Measurements from ENCODE around the gene CSF1R.
A peak's percentile ranks its signal among the peaks of the same experiment; 100 is the strongest.

CSF1R gene

DNA sequence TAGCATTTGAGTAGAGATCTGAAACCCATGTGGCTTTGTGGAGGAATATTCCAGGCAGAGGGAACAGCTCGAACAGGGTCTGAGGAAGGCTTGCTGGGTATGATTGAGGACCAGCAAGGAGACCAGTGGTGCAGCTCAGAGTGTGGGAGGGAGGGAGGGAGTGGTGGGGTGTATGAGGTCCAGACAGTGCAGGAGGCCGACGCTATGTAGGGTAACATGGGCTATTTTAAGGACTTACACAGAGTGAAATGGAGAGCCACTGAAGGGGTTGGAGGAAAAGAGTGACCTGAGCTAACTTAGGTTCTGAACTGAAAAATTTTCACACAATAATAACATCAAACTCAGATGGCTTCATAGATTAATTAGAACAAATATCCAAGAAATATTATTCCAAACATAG lies 43.9 kb downstream of the CSF1R start (continued):
- TF ChIP-seq ZNF335 (tag by site-specific recombination; conservative IDR thresholded peaks at IDR 0.05) (no peak), ZBTB1 (tag by site-specific recombination; IDR thresholded peaks at IDR 0.05) (no peak)

DNA sequence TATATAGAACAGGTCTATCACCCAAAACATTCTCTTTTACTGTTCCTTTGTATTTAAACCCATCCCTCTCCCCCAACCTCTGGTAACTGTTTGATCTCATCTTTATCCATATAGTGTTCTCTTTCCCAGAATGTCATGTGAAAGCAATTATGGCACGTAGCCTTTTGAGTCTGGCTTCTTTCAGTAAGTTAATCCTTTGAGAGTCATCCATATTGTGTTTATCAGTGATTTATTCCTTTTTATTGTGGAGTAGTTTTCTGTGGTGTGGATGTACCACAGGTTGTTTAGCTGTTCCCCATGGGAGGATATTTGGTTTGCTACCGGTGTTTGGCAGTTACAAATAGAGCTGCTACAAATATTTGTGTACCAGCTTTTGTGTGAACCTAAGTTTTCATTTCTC lies 47.8 kb downstream of the CSF1R start:
- H3K27ac ChIP-seq (ENCODE audit: extremely low read depth, low read depth, low read length), result no peak overlapping the region
- no peaks in the 10 kb centered on the region for H3K4me1 ChIP-seq (ENCODE audit: control insufficient read depth, insufficient read depth, low read length)
- peaks cover 76 to 97% of the 10 kb centered on the region in 2 experiments for H3K36me3 ChIP-seq (ENCODE audit: control insufficient read depth in 2 of 2, insufficient read depth in 1 of 2, low read length in 2 of 2)
- TF ChIP-seq ZNF19 (tag by site-specific recombination; IDR thresholded peaks at IDR 0.05; ENCODE audit: low read depth) (no peak), ZSCAN16 (tag by site-specific recombination; IDR thresholded peaks at IDR 0.05) (no peak), ZBTB17 (tag by site-specific recombination; IDR thresholded peaks at IDR 0.05) (0 out of 2 replicates have a peak, but pooled peaks have one; percentile 11), ZNF48 (tag by site-specific recombination; IDR thresholded peaks at IDR 0.05) (no peak), SCRT2 (tag by site-specific recombination; IDR thresholded peaks at IDR 0.05) (0 out of 2 replicates have a peak, but pooled peaks have one; percentile 16), REPIN1 (tag by site-specific recombination; IDR thresholded peaks at IDR 0.05; ENCODE audit: low read depth) (no peak), ZNF768 (tag by site-specific recombination; IDR thresholded peaks at IDR 0.05) (no peak)
- H3K9me3 ChIP-seq (ENCODE audit: control insufficient read depth, insufficient read depth, low read depth, low read length), result no peaks in the 10 kb centered on the region
- CTCF ChIA-PET, result interaction anchor here (0.6 kb wide), 1 partner anchor 76 kb away, joined by 3 read pairs; no protein-coding TSS in a partner anchor
- no peak overlapping the region for H3K4me3 ChIP-seq (ENCODE audit: low read depth, low read length)
- POLR2A ChIA-PET, result no interaction called here

DNA sequence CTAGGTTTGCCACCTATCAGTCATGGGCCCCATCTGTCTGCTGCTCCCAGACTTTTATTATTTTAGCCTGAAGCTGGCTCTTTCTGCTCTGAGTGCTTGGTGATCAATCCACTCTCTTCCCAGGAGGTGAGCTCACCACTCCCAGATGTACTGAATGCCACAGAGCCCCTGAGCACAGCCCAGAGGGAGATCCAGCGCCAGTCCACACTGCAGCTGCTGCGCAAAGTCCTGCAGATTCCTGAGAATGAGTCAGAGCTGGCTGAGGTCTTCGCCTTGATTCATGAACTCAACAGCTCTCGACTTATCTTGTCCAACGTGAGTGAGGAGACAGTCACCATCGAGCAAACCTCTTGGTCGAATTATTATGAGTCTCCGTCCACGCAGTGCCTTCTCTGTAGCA lies 49.8 kb downstream of the CSF1R start:
- H3K36me3 ChIP-seq (ENCODE audit: control insufficient read depth in 2 of 2, insufficient read depth in 1 of 2, low read length in 2 of 2), result peaks cover 73 to 97% of the 10 kb centered on the region in 2 experiments
- CTCF ChIA-PET, result interaction anchor here (0.7 to 1.0 kb wide), 2 partner anchors 32 to 1013 kb away, joined by 3 to 4 read pairs; no protein-coding TSS in a partner anchor
- TF ChIP-seq REST (tag by site-specific recombination; IDR thresholded peaks at IDR 0.05) (no peak), ZBTB49 (tag by site-specific recombination; IDR thresholded peaks at IDR 0.05; ENCODE audit: low read depth) (no peak), ZNF24 (tag by site-specific recombination; IDR thresholded peaks at IDR 0.05) (no peak), ZNF768 (tag by site-specific recombination; IDR thresholded peaks at IDR 0.05) (no peak), ZNF266 (tag by site-specific recombination; IDR thresholded peaks at IDR 0.05; ENCODE audit: low read depth) (no peak), ZNF621 (tag by site-specific recombination; IDR thresholded peaks at IDR 0.05) (no peak), ZNF747 (tag by site-specific recombination; IDR thresholded peaks at IDR 0.05) (no peak), ZNF433 (tag by site-specific recombination; IDR thresholded peaks at IDR 0.05; ENCODE audit: low read depth) (no peak), ZNF791 (tag by site-specific recombination; IDR thresholded peaks at IDR 0.05) (no peak), ZNF114 (tag by site-specific recombination; IDR thresholded peaks at IDR 0.05) (no peak), KLF9 (tag by site-specific recombination; IDR thresholded peaks at IDR 0.05; ENCODE audit: low read depth) (no peak), ZNF626 (tag by site-specific recombination; IDR thresholded peaks at IDR 0.05) (no peak), PRDM6 (tag by site-specific recombination; IDR thresholded peaks at IDR 0.05) (no peak), HOXC10 (CRISPR knock-in tag; IDR thresholded peaks at IDR 0.05) (no peak), SCRT1 (tag by site-specific recombination; IDR thresholded peaks at IDR 0.05; ENCODE audit: borderline replicate concordance) (no peak)
- TF ChIP-seq, protein P1, sequence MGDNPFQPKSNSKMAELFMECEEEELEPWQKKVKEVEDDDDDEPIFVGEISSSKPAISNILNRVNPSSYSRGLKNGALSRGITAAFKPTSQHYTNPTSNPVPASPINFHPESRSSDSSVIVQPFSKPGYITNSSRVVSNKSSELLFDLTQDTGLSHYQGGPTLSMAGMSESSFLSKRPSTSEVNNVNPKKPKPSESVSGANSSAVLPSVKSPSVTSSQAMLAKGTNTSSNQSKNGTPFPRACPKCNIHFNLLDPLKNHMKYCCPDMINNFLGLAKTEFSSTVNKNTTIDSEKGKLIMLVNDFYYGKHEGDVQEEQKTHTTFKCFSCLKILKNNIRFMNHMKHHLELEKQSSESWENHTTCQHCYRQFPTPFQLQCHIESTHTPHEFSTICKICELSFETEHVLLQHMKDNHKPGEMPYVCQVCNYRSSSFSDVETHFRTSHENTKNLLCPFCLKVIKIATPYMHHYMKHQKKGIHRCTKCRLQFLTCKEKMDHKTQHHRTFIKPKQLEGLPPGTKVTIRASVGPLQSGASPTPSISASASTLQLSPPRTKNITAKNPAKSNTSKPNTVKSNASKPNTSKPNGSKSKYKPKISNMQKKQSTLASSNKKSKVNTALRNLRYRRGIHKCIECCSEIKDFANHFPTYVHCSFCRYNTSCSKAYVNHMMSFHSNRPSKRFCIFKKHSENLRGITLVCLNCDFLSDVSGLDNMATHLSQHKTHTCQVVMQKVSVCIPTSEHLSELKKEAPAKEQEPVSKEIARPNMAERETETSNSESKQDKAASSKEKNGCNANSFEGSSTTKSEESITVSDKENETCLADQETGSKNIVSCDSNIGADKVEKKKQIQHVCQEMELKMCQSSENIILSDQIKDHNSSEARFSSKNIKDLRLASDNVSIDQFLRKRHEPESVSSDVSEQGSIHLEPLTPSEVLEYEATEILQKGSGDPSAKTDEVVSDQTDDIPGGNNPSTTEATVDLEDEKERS (tag by site-specific recombination; IDR thresholded peaks at IDR 0.05), result no peak

More for the DNA sequence above, 49.8 kb downstream of the CSF1R start:
- Histone ChIP-seq H3K4me3 (ENCODE audit: low read depth, low read length) (no peak overlapping the region), H3K9me3 (ENCODE audit: control insufficient read depth, insufficient read depth, low read depth, low read length) (no peaks in the 10 kb centered on the region), H3K27ac (ENCODE audit: extremely low read depth, low read depth, low read length) (no peak overlapping the region), H3K4me1 (ENCODE audit: control insufficient read depth, insufficient read depth, low read length) (no peaks in the 10 kb centered on the region)
- POLR2A ChIA-PET, result interaction anchor here (0.8 kb wide), 1 partner anchor 76 kb away, joined by 3 read pairs; the partner anchor contains the start of gene SLC26A2

Measured in HEK293 (cell line).